Dedifferentiated amniotic fluid mesenchymal stem cell (primary cell): ENCODE measurements around the gene KRT81.
"Not testable (repeated sequence)": the region's sequence is repeated elsewhere in the genome, so short reads cannot be mapped to it uniquely, and the experiment has no call there.

Source experiments
- DNase-seq: peaks from one replicate; pipeline ENCODE4 v3.0.0-alpha.2; 2016; ENCODE audit errors: extremely low spot score

The KRT81 gene

GRCh38 chr12:52317468-52318052, 26.2 kb upstream of the KRT81 start:
- no peak for DNase-seq

- DNase-seq, result no peak
Observed at GRCh38 chr12:52316701-52317100, 25.4 kb upstream of the KRT81 start.

DNA sequence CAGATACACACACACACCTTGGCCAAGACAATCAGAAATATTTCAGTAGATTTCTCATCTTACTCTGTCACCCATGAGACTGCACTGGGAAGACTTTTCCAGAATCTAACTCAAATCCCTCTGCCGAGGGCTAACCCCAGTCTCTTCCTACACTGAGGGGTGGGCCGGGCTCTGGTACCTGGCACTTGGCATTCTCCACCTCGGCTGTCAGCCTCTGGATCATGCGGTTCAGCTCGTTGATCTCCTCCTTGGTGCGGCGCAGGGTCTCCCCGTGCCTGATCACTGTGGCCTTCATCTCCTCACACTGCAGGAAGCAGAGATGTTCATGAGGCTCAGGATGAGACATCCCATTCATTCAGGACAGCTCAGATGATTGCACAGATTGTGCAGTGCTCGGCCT, 25.0 kb upstream of the KRT81 start:
- no peak for DNase-seq

- not testable (repeated sequence) for DNase-seq
Observed at GRCh38 chr12:52315721-52316120, 24.4 kb upstream of the KRT81 start.

GRCh38 chr12:52314511-52314910, 23.2 kb upstream of the KRT81 start:
- DNase-seq, result no peak

GRCh38 chr12:52313926-52314325, 22.6 kb upstream of the KRT81 start:
- no peak for DNase-seq

DNA sequence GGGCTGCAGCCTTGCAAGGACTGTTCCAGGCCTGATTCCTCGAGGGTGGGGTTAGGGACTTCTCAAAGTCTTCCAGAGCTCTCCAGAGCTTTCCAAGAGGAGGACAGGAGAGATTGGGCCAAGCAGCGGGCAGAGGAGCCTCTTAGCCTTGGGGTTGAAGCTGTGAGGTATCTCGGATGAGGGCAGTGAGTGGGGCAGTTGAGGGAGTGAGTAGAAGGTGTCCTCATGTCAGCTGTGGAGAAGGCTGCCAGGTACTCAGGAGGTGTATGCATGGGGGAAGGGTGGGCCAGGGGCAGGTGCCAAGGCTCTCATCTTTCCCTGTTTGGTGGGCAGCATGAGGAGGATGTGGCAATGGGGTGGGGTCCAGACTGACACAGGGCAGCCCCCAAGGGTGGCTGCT, 22.1 kb upstream of the KRT81 start:
- DNase-seq, result no peak

- no peak for DNase-seq
Observed at GRCh38 chr12:52312086-52312485, 20.8 kb upstream of the KRT81 start.

DNA sequence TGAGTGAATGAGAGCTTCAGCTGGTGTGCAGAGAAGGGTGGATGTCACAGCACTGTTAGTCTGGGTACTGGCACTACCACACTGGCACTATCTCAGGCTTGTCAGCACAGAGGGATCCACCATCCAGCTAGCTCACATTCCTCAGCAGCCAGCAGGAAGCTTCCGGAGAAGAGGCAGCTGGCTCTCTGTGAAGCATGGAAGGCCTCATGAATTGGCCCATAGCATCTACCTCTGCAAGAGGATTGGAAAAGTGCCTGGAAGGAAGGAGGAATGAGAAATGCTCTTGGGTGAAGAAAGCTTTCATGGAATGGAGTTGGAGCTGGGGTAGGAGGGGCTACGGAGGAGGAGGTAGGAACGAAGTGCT, 19.9 kb upstream of the KRT81 start:
- DNase-seq, result no peak

DNA sequence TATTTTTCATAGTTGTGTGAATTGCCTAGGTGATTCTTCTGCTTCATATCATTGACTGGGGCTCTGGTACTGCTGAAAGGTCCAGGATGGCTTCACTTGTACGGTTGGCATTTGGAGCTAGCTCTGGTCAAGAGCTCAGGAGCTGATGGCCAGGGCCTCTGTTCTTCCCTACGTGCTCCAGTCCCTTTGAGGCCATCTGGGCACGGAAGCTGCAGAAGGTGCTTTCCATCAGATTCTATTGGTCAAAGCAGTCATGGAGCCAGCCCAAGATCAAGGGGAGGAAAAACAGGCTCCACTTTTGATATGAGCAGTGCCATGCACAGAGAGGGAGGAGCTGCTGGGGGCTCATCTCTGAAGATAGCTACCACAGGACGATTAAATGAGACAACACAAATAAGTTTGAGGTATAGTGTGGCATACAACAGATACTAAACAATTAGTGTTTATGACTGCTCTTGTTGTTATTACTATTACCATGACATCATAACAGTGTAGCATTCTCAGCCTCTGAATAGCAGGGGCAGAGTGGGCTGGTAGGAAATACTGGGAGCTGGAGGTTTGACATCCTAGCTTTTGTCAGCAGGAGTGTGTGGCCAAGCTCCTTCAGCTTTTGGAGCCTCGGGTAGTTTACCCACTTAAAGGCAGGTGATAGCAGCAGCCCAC, 19.4 kb upstream of the KRT81 start:
- no peak for DNase-seq

- DNase-seq, result no peak
Observed at GRCh38 chr12:52308806-52309425, 17.6 kb upstream of the KRT81 start.

- DNase-seq, result no peak
Observed at GRCh38 chr12:52307836-52308805, 16.8 kb upstream of the KRT81 start.

- no peak for DNase-seq
Observed at GRCh38 chr12:52306731-52307130, 15.4 kb upstream of the KRT81 start.

DNA sequence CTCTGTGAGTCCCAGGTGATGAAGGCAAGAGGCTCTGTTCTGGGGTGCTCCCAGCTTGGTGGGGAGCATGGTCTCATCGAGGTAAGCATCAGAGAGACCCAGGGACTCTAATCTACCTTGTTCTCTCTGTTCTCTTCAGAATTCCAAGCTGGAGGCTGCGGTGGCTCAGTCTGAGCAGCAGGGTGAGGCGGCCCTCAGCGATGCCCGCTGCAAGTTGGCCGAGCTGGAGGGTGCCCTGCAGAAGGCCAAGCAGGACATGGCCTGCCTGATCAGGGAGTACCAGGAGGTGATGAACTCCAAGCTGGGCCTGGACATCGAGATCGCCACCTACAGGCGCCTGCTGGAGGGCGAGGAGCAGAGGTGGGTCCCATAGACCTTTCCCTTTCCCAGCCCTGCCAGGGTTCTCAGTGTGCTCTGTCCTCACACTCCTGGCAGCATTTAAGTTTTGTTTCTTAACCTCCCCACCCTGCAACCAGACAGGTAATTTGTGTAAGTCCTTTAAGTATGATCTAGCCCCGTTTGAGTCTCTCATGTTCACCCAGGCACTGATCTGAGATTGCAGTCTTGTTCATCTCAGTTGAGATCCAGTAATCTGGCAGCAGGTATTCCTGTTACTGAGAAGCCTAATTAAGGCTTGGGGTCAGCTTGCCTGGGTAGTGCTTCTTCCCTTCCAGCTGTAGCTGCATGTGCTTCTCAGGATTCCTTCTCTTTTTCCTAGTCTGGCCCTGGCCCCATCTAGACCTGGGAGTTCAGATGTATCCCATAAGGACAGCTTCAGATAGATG, 14.8 kb upstream of the KRT81 start:
- no peak for DNase-seq

- not testable (repeated sequence) for DNase-seq
Observed at GRCh38 chr12:52304941-52305411, 13.6 kb upstream of the KRT81 start.

DNA sequence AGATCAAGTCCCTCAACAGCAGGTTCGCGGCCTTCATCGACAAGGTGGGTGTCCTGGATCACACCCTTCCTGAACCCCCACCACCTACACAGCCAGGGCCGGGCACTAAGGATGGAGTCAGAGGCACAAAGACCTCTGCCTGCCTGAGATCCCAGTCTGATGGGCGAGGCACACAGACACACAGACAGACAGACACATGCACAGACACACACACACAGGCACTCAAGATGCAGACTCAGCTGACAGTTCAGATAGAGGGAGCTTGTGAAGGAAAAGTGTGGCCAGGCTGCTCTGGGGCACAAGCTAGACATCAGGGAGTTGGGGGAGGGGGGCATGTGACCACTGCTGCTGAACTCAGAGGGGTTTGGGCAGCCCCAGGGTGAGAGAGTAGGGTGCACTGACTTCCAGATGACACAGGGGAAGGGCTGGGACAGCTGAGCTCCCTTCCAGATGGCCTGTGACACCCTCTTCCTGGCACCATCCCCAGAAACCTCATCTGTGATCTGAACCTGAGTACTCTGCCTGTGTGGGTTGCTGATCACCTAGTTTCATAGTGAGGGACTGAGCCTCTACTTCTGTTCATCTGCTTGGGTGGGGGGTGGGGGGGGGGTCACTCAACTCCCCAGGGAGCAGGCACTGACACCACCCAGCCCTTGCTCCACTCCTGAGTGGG, 11.0 kb upstream of the KRT81 start:
- not testable (repeated sequence) for DNase-seq

- DNase-seq, result not testable (repeated sequence)
Observed at GRCh38 chr12:52301721-52302120, 10.4 kb upstream of the KRT81 start.

DNA sequence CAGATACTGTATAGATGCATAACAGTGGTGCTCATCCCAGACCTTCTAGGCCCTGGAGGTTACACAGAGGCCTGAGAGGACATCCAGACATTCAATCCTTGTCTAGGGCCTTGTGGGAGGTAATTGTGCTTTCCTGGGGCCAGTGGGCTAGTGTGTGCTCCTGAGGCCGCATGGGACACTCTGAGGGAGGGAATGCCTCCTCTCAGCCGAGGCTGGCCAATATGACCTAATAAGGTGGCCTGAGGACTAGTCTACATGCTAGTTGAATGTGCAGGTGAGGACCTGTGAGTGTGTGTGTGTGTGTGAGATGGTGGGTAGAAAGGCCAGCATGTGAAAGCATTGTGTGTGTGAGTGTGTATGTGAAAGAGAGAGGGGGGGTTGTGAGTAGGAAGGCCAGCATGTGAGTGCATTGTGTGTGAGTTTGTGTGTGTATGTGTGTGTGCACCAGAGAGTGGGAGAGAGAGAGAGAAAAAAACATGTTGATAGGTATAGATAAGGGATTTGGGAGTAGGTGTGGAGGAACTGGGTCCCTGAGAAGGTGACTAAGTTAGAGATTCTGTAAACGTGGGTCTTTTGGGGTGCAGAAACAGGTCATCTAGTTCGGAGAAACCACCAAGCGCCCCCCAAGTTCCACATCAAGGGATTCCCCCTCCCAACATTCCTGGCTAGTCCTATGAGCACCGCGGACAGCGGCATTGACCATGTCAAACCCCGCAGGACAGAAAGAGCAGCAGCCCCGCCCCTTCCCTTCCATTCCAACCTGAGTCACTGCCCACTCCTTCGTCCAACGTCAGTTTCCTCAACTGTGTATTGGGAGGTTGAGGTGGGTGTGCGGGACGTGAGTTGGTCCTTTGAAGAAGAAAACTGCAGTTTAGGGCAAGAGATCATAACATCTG, 9.7 kb upstream of the KRT81 start:
- no peak for DNase-seq

DNA sequence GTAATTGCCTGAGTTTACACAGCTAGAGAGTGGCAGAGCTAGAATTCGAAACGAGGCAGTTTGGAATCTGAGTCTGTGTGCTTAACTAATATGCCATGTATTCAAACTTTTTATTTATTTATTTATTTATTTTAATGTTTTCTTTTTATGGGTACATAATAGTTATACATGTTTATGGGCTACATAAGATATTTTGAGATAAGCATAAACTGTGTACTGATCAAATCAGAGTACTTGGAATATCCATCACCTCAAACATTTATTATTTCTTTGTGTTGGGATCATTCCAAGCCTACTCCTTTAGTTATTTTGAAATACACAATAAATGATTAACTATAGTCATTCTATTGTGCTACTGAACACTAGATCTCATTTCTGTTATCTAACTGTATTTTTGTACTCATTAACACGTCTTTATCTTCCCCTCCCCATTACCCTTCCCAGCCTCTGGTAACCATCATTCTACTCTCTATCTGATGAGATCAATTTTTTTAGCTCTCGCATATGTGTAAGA, 7.4 kb upstream of the KRT81 start:
- no peak for DNase-seq
